Activated CD8-positive, alpha-beta memory T cell treated with anti-CD3 and anti-CD28 coated beads for 1 hour (primary cell): Measurements from ENCODE around the gene PKD1.
"Not testable (repeated sequence)": the region's sequence is repeated elsewhere in the genome, so short reads cannot be mapped to it uniquely, and the experiment has no call there.

Experiments
- DNase-seq, 2 donors: peaks; one replicate each; pipeline ENCODE4 v3.0.0-alpha.2; 2020; ENCODE audit warnings: low read depth in 1 of 2; ENCODE audit errors: extremely low read depth in 1 of 2

Gene PKD1

GRCh38 chr16:2110332-2111008 is 25.2 kb downstream of the PKD1 start:
- not testable (repeated sequence) for DNase-seq

DNA sequence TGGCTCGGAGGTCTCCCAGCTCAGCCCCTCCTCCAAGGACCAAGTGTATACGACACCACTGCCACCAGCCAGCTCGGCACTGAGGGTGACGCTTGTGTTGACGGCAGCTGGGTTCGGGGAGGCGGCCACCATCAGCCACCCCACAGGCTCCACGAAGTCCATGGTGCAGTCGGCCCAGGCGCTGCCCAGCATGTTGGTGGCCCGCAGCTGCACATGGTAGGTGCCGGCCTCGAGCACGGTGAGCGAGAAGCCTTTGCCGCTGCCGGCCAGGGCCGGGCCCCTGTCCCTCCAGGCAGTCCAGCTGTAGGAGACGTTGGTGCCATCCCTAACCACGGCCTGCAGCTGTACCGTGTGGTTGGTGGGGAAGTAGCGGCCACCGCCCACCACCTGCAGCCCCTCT is 25.8 kb downstream of the PKD1 start:
- DNase-seq, result not testable (repeated sequence)

- DNase-seq, result not testable (repeated sequence)
These were observed 26.5 kb downstream of the PKD1 start for GRCh38 chr16:2109271-2109580.

- not testable (repeated sequence) for DNase-seq
These were observed 27.0 kb downstream of the PKD1 start for GRCh38 chr16:2108446-2109270.

- DNase-seq, result not testable (repeated sequence)
These were observed 27.9 kb downstream of the PKD1 start for GRCh38 chr16:2107791-2108125.

GRCh38 chr16:2107121-2107790 is 28.4 kb downstream of the PKD1 start:
- not testable (repeated sequence) for DNase-seq

GRCh38 chr16:2106211-2106610 is 29.5 kb downstream of the PKD1 start:
- DNase-seq, result not testable (repeated sequence)

GRCh38 chr16:2105769-2106168 is 29.9 kb downstream of the PKD1 start:
- not testable (repeated sequence) for DNase-seq

GRCh38 chr16:2105291-2105690 is 30.4 kb downstream of the PKD1 start:
- DNase-seq, result not testable (repeated sequence)

GRCh38 chr16:2104464-2104863 is 31.2 kb downstream of the PKD1 start:
- not testable (repeated sequence) for DNase-seq

DNA sequence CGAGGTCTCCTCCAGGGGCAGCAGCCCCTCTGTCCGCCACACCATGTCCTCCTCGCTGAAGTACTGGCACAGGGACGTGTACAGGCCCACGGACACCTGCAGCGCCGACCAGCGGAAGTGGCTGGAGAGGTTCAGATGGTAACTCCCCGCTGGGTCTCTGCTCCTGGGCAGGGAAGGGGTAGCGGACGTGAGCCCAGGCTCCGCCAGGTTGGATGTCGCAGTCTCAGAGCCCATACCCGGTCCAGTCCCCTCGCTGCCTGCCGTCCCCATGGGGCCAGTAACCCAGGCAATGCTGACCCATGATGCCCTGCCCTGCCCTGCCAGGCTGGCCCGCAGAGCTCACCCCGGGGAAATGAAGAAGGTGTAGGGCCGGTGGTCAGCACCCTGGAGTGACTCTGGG is 33.2 kb downstream of the PKD1 start:
- no peak for DNase-seq

- DNase-seq, result not testable (repeated sequence)
These were observed 34.1 kb downstream of the PKD1 start for GRCh38 chr16:2101581-2101980.

- DNase-seq, result not testable (repeated sequence)
These were observed 38.0 kb downstream of the PKD1 start for GRCh38 chr16:2097689-2098088.

GRCh38 chr16:2096853-2097595 is 38.7 kb downstream of the PKD1 start:
- DNase-seq, result no peak

DNA sequence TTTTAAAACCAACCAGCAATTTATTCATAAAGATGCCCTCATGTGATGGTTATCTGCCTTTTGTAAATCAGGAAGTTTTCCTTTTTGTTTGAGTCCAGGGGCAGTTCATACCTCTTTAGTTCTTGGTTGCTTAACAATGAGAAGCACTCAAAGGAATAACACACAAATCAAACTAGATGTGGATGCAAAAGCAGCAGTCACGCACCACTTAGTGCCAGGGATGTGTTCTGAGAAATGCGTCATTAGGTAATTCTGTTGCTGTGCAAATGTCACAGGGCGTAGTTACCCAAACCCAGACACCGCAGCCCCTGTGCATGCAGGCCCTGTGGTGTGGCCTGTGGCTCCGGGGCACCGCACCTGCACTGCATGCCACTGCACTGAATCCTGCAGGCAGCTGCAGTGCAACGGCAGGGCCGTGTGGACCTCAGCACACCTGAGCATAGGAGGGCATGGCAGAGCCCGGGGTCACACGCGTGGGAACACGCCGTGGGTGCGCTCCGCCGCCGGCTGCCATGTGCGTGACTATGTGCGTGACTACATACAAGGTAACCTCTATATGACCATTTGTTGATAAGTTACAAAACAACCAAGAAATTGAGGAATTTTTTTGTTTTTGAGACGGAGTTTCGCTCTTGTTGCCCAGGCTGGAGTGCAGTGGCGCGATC is 39.6 kb downstream of the PKD1 start:
- no peak for DNase-seq

DNA sequence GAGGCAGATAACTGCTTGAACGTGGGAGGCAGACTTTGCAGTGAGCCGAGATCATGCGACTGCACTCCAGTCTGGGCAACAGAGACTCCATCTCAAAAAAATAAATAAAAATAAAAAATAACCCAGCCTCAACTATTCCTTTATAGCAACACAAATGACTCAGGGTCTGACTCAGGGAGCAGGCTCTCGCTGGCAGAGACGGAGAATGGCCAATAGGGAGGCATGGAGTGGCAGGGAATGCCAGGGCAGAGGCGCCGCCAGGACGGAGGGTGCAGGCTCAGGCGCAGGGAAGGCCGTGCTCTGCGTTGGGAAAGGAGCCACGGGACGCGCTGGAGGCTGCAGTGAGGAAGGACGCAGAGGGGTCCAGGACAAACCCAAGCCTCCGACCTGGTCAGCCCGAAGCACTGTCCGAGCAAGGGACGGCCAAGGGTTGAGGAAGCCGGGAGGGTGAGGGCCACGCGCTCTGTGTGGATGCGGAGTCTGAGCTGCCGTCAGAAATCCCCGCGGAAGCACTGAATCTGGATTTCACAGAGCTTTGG is 40.3 kb downstream of the PKD1 start:
- DNase-seq, result no peak

- no peak for DNase-seq
These were observed 41.9 kb downstream of the PKD1 start for GRCh38 chr16:2093793-2094192.

DNA sequence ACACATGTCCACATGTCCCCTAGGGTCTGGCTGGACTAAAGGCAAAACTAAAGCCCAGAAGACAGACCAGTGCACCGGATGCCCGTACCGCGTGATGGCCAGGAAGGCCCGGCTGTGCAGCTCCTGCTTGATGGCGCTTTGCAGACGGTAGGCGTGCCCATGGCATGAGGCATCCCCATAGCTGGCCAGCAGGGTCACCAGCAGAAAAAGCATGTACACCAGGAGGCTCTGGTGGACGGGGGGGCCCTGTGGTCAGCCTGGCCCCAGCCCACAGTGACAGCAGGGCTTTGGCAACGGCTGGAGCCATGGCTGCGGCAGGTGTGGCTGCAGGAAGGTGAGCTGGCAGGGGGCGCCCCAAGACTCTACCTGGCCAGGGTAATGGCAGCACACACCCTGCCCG is 42.8 kb downstream of the PKD1 start:
- no peak for DNase-seq

- no peak for DNase-seq
These were observed 43.5 kb downstream of the PKD1 start for GRCh38 chr16:2092256-2092620.

GRCh38 chr16:2091547-2092255 is 44.0 kb downstream of the PKD1 start:
- no peak for DNase-seq
